Fibroblast of pulmonary artery (primary cell): ENCODE data around the gene ABCG8.
A peak's percentile ranks its signal among the peaks of the same experiment; 100 is the strongest.

Source experiments
- DNase-seq: peaks from one replicate; pipeline ENCODE4 v3.0.0-alpha.2; 2010; ENCODE audit warnings: low read depth
- H3K4me3 ChIP-seq: replicated peaks from 2 replicates; pipeline ENCODE4 v1.5.1; 2011; ENCODE audit warnings: low read depth, mild to moderate bottlenecking, control low read depth, low read length, moderate library complexity
- TF ChIP-seq, protein P1 (sequence below): IDR thresholded peaks from 2 replicates; pipeline ENCODE4 v1.5.1; 2011; ENCODE audit warnings: mild to moderate bottlenecking, control low read depth, low read length, inconsistent platforms; ENCODE audit errors: missing control alignments

ABCG8 gene

GRCh38 chr2:43889416-43889815 lies 50.6 kb downstream of the ABCG8 start:
- no peak for DNase-seq
- TF ChIP-seq, protein P1, sequence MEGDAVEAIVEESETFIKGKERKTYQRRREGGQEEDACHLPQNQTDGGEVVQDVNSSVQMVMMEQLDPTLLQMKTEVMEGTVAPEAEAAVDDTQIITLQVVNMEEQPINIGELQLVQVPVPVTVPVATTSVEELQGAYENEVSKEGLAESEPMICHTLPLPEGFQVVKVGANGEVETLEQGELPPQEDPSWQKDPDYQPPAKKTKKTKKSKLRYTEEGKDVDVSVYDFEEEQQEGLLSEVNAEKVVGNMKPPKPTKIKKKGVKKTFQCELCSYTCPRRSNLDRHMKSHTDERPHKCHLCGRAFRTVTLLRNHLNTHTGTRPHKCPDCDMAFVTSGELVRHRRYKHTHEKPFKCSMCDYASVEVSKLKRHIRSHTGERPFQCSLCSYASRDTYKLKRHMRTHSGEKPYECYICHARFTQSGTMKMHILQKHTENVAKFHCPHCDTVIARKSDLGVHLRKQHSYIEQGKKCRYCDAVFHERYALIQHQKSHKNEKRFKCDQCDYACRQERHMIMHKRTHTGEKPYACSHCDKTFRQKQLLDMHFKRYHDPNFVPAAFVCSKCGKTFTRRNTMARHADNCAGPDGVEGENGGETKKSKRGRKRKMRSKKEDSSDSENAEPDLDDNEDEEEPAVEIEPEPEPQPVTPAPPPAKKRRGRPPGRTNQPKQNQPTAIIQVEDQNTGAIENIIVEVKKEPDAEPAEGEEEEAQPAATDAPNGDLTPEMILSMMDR: no peak
- H3K4me3 ChIP-seq: no peak overlapping the region

- DNase-seq: peak; percentile 33
- no peak overlapping the region for H3K4me3 ChIP-seq
- TF ChIP-seq, protein P1: no peak
Measured at GRCh38 chr2:43890855-43891254, 52.1 kb downstream of the ABCG8 start.

DNA sequence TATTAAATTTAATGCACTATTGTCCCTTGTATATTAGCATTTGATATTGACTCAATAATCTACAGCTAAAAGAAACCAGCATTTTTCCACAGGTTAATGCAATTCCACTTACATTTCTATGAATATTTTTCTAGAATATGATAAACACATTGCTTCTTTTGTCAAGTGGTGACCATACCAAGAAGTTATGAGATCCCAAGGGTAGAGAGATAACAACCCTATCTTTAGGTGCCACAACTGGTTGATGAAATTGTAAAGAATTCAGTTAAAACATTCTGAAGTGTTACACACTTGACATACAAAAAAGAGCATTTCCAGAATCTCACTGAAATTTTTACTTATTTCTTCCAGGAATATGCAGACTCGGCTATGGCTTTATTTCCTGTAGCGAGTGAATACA lies 56.0 kb downstream of the ABCG8 start:
- TF ChIP-seq, protein P1: no peak
- no peak for DNase-seq
- H3K4me3 ChIP-seq: no peak overlapping the region

GRCh38 chr2:43896906-43897305 lies 58.1 kb downstream of the ABCG8 start:
- TF ChIP-seq, protein P1: no peak
- no peak for DNase-seq
- H3K4me3 ChIP-seq: no peak overlapping the region

DNA sequence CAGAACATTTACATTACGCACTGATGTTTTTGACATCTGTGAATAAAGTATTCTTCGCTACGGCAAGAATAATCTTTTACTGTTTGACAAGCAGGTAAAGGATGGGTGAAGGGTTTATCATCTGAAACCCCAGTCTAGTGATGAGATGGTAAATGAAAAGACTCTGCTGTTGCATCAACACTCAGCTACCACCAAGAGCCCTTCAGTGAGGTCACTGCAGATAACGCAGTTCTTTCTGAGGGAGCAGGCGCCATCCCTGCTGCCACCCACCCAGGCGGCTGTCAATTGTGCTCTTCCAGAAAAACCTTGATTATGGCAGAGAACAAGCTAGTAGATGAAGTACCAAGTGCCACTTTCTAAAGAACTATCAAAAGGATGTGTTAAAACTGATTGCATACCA lies 58.7 kb downstream of the ABCG8 start:
- TF ChIP-seq, protein P1: no peak
- DNase-seq: no peak
- H3K4me3 ChIP-seq: no peak overlapping the region

- TF ChIP-seq, protein P1: peak; percentile 24
- no peak for DNase-seq
- no peak overlapping the region for H3K4me3 ChIP-seq
Measured at GRCh38 chr2:43898134-43898837, 59.5 kb downstream of the ABCG8 start.

- TF ChIP-seq, protein P1: no peak
- DNase-seq: no peak
- H3K4me3 ChIP-seq: no peak overlapping the region
Measured at GRCh38 chr2:43898838-43899346, 60.1 kb downstream of the ABCG8 start.
